ENCODE data around the gene PACSIN3. TPM values are rescaled to one million over a fixed set of nuclear protein-coding genes. Genes with fewer than 3 reads are reported as not detected.
"Not testable (repeated sequence)": the region's sequence is repeated elsewhere in the genome, so short reads cannot be mapped to it uniquely, and the experiment has no call there.

PACSIN3 gene
- total RNA-seq, 3 donors from 2014 or later (not counting 1 experiment from before 2014, with no cell fraction given): 1.3 TPM; not detected in 2

DNA sequence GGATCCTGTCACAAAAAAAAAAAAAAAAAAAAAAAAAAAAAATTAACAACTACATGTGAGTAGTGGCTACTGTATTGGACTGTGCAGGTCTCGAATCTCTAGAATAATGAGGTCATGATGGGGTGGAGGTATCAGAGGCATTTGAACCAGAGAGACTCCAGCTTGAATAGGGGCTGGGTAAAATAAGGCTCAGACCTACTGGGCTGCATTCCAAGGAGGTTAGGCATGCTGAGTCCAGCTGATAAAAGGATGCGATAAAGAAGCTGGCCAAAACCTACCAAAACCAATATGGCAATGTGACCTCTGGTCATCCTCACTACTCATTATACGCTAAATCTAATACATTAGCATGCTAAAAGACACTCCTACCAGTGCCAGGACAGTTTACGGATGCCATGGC is 5.9 kb upstream of the PACSIN3 start:
- TF ChIP-seq, protein P1, sequence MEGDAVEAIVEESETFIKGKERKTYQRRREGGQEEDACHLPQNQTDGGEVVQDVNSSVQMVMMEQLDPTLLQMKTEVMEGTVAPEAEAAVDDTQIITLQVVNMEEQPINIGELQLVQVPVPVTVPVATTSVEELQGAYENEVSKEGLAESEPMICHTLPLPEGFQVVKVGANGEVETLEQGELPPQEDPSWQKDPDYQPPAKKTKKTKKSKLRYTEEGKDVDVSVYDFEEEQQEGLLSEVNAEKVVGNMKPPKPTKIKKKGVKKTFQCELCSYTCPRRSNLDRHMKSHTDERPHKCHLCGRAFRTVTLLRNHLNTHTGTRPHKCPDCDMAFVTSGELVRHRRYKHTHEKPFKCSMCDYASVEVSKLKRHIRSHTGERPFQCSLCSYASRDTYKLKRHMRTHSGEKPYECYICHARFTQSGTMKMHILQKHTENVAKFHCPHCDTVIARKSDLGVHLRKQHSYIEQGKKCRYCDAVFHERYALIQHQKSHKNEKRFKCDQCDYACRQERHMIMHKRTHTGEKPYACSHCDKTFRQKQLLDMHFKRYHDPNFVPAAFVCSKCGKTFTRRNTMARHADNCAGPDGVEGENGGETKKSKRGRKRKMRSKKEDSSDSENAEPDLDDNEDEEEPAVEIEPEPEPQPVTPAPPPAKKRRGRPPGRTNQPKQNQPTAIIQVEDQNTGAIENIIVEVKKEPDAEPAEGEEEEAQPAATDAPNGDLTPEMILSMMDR (IDR thresholded peaks at IDR 0.05): no peak
- Mint-ChIP-seq H3K4me3 (no peak overlapping the region), H3K9me3 (no peaks in the 10 kb centered on the region), H3K27ac (no peak overlapping the region), H3K27me3 (ENCODE audit: low read depth in 2 of 2) (peaks cover 7 to 14% of the 10 kb centered on the region in 2 donors), H3K4me1 (peaks cover 2% of the 10 kb centered on the region in 2 donors), H3K36me3 (no peaks in the 10 kb centered on the region)
- H3K36me3 ChIP-seq (ENCODE audit: control insufficient read depth, insufficient read depth, low read length): no peaks in the 10 kb centered on the region
- H3K27me3 ChIP-seq (ENCODE audit: control insufficient read depth, insufficient read depth, low read length): peaks cover 9% of the 10 kb centered on the region
- WGBS (ENCODE audit: insufficient coverage): 91% methylated on average over 4 of the region's 4 CpGs
- DNase-seq (no peak), ATAC-seq (no peak)
- H3K9me3 ChIP-seq (ENCODE audit: control insufficient read depth, insufficient read depth, low read length): no peaks in the 10 kb centered on the region
- no peak overlapping the region for H3K4me3 ChIP-seq (ENCODE audit: low read length)
- intact Hi-C loops (cut with micrococcal nuclease): no loop called here
- H3K27ac ChIP-seq (ENCODE audit: low read length): no peak overlapping the region
- H3K4me1 ChIP-seq (ENCODE audit: control insufficient read depth, insufficient read depth, low read length): peaks cover 4% of the 10 kb centered on the region

DNA sequence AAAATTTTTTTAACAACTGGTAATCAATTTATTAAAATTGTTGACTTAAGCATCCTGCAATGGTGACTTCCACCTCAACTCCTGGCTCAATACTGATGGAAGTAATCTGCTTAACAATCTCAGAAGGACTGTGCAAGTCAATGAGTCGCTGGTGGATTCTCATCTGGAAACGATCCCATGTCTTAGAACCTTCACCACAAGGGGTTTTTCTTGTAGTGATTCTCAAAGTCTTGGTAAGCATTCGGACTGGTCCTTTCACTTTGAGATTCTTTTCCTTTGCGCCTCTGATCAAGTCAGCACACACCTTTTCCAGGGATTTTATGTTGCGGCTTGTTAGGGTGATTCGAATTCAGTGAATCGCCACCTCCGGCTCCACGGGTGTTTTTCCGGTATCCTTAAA is 4.9 kb upstream of the PACSIN3 start:
- H3K4me3 ChIP-seq (ENCODE audit: low read length); H3K9me3 ChIP-seq (ENCODE audit: control insufficient read depth, insufficient read depth, low read length); H3K27ac Mint-ChIP-seq; ATAC-seq; H3K36me3 Mint-ChIP-seq; H3K36me3 ChIP-seq (ENCODE audit: control insufficient read depth, insufficient read depth, low read length); H3K27ac ChIP-seq (ENCODE audit: low read length); H3K4me3 Mint-ChIP-seq; intact Hi-C loops (cut with micrococcal nuclease); H3K9me3 Mint-ChIP-seq; H3K4me1 Mint-ChIP-seq; DNase-seq: not testable (repeated sequence)
- WGBS (ENCODE audit: insufficient coverage): 91% methylated on average over 10 of the region's 10 CpGs
- H3K27me3 Mint-ChIP-seq (ENCODE audit: low read depth in 2 of 2): peaks cover 7 to 14% of the 10 kb centered on the region in 2 donors
- Histone ChIP-seq H3K27me3 (ENCODE audit: control insufficient read depth, insufficient read depth, low read length) (peaks cover 16% of the 10 kb centered on the region), H3K4me1 (ENCODE audit: control insufficient read depth, insufficient read depth, low read length) (peaks cover 12% of the 10 kb centered on the region)

DNA sequence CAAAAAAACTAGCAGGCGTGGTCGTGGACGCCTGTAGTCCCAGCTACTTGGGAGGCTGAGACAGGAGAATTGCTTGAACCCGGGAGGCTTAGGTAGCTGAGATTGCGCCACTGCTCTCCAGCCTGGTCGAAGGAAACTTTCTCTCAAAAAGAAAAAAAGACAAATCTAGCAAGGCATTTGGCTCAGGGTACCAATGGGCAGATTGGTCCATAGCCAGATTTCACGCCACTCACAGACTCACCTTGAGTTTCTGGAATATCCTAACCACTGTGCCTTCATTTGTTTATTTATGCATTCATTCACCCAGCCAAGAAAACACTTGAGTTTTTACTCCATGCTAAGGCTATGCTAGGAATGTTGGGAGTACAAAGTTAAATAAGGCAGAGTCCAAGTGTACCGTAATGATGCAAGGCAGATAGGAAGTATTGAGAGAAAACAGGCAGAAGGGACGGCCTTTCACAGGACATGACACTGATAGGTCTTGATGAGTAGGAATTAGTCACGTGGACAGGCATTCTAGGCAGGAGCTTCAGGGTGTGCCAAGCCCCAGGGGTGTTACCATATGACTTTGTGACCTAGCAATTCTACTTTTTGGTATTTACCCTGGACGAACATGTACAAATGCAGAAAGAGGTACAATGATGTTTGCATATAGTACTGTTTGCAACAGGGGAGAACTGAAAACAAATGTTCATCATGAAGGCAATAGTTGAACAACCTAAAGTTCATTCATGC is 3.0 kb upstream of the PACSIN3 start:
- Mint-ChIP-seq H3K4me3 (no peak overlapping the region), H3K27me3 (ENCODE audit: low read depth in 2 of 2) (peaks cover 7 to 10% of the 10 kb centered on the region in 2 donors), H3K36me3 (no peaks in the 10 kb centered on the region), H3K4me1 (peaks cover 5 to 8% of the 10 kb centered on the region in 2 donors), H3K27ac (no peak overlapping the region), H3K9me3 (no peaks in the 10 kb centered on the region)
- no peak overlapping the region for H3K4me3 ChIP-seq (ENCODE audit: low read length)
- no peaks in the 10 kb centered on the region for H3K9me3 ChIP-seq (ENCODE audit: control insufficient read depth, insufficient read depth, low read length)
- H3K4me1 ChIP-seq (ENCODE audit: control insufficient read depth, insufficient read depth, low read length): peaks cover 19% of the 10 kb centered on the region
- no peak overlapping the region for H3K27ac ChIP-seq (ENCODE audit: low read length)
- intact Hi-C loops (cut with micrococcal nuclease): no loop called here
- ATAC-seq (no peak), DNase-seq (no peak)
- TF ChIP-seq, protein P1 (IDR thresholded peaks at IDR 0.05): no peak
- no peaks in the 10 kb centered on the region for H3K36me3 ChIP-seq (ENCODE audit: control insufficient read depth, insufficient read depth, low read length)
- WGBS (ENCODE audit: insufficient coverage): 91% methylated on average over 11 of the region's 11 CpGs
- peaks cover 31% of the 10 kb centered on the region for H3K27me3 ChIP-seq (ENCODE audit: control insufficient read depth, insufficient read depth, low read length)

DNA sequence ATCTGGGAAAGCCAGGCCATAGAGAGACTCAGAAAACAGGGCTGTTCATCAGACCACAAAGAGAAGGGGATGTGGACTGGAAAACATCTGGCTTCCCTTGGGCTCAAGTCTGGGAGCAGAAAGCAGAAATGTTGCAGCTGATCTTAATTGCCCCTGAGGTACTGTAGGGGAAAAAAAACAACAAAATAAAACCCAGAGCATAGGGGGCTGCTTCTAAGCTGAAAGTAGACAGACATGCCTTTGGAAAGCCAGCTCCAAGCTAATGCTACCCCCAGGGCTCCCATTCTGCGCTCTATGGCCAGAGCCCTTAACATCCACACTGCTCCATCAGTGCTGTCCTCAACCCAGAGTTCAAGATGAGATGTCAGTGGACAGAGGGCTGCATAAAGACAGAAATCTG is 2.0 kb upstream of the PACSIN3 start:
- intact Hi-C loops (cut with micrococcal nuclease): no loop called here
- WGBS (ENCODE audit: insufficient coverage): 92% methylated on average over 1 of the region's 1 CpG
- no peak overlapping the region for H3K4me3 ChIP-seq (ENCODE audit: low read length)
- no peak for DNase-seq
- TF ChIP-seq, protein P1 (IDR thresholded peaks at IDR 0.05): no peak
- Mint-ChIP-seq H3K36me3 (no peaks in the 10 kb centered on the region), H3K4me1 (peaks cover 5 to 8% of the 10 kb centered on the region in 2 donors), H3K27me3 (ENCODE audit: low read depth in 2 of 2) (peaks cover 7 to 12% of the 10 kb centered on the region in 2 donors), H3K27ac (no peak overlapping the region), H3K9me3 (no peaks in the 10 kb centered on the region), H3K4me3 (no peak overlapping the region)
- no peaks in the 10 kb centered on the region for H3K9me3 ChIP-seq (ENCODE audit: control insufficient read depth, insufficient read depth, low read length)
- no peak overlapping the region for H3K27ac ChIP-seq (ENCODE audit: low read length)
- H3K4me1 ChIP-seq (ENCODE audit: control insufficient read depth, insufficient read depth, low read length): peaks cover 19% of the 10 kb centered on the region
- no peak for ATAC-seq
- peaks cover 34% of the 10 kb centered on the region for H3K27me3 ChIP-seq (ENCODE audit: control insufficient read depth, insufficient read depth, low read length)
- H3K36me3 ChIP-seq (ENCODE audit: control insufficient read depth, insufficient read depth, low read length): no peaks in the 10 kb centered on the region
